Limb (tissue), 2 donors: ENCODE results near the gene SNX8.
A peak's percentile ranks its signal among the peaks of the same experiment; 100 is the strongest.

Experiments
- DNase-seq, 2 donors: peaks; one replicate each; pipeline ENCODE4 v3.0.0-alpha.2; 2016; ENCODE audit errors: extremely low spot score in 2 of 2

SNX8 gene

GRCh38 chr7:2263176-2263575 is 51.1 kb downstream of the SNX8 start:
- no peak for DNase-seq

GRCh38 chr7:2261611-2262010 is 52.6 kb downstream of the SNX8 start:
- no peak for DNase-seq

GRCh38 chr7:2260820-2261219 is 53.4 kb downstream of the SNX8 start:
- no peak for DNase-seq

GRCh38 chr7:2259480-2259879 is 54.8 kb downstream of the SNX8 start:
- DNase-seq = no peak

- no peak for DNase-seq
These were observed 55.4 kb downstream of the SNX8 start for GRCh38 chr7:2258661-2259365.

GRCh38 chr7:2257651-2258050 is 56.6 kb downstream of the SNX8 start:
- DNase-seq = no peak

- DNase-seq = no peak
These were observed 57.1 kb downstream of the SNX8 start for GRCh38 chr7:2257046-2257551.

- DNase-seq = no peak
These were observed 57.8 kb downstream of the SNX8 start for GRCh38 chr7:2256306-2257045.

GRCh38 chr7:2255145-2256139 is 58.8 kb downstream of the SNX8 start:
- no peak for DNase-seq

GRCh38 chr7:2254429-2255144 is 59.7 kb downstream of the SNX8 start:
- DNase-seq = no peak

- DNase-seq = no peak
These were observed 60.6 kb downstream of the SNX8 start for GRCh38 chr7:2253525-2254244.

GRCh38 chr7:2253021-2253420 is 61.2 kb downstream of the SNX8 start:
- DNase-seq = no peak

GRCh38 chr7:2251841-2252771 is 62.1 kb downstream of the SNX8 start:
- no peak for DNase-seq

GRCh38 chr7:2251381-2251780 is 62.9 kb downstream of the SNX8 start:
- DNase-seq = no peak

- no peak for DNase-seq
These were observed 64.4 kb downstream of the SNX8 start for GRCh38 chr7:2249744-2250323.

- DNase-seq = peak; percentile 52 to 61
These were observed 65.1 kb downstream of the SNX8 start for GRCh38 chr7:2248984-2249694.

GRCh38 chr7:2247141-2247995 is 66.9 kb downstream of the SNX8 start:
- peak in 1 of 2 donors; percentile 56 for DNase-seq
